ENCODE data around the gene CTDP1.
"Not testable (repeated sequence)": the region's sequence is repeated elsewhere in the genome, so short reads cannot be mapped to it uniquely, and the experiment has no call there.

The CTDP1 gene

DNA sequence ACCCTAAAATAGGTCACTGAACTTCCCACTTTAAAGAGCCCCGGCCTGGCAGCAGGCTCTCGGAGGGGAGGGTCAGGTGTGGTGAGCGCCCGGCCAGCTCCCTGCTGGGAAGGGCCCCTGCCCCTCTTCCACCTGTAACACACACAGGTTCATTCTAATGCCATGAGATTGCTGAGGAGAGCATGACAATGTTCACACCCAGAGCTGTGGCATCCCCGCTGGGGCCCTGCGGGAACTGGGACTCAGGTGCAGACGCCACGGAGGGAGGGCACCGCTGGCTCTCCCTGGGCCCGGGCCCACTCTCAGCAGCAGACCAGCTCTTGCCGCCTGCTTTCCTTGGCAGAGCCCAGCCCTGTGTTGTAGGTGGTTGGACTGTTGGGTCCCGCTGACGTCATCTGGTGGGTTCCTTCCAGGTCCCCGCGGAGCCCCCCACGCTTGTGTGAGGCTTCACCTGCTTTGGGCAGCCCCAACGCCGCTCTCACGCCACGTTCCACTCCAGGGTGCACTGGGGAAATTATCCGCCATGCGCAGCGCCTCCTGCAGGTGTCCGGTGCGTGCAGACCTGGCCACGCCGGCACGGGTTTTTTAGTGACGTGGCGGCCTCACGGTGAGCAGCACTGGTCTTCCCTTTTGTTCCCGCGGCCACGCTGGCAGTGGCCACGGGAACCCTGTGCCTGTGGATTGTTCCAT is 67.7 kb downstream of the CTDP1 start:
- DNase-seq: no peak

DNA sequence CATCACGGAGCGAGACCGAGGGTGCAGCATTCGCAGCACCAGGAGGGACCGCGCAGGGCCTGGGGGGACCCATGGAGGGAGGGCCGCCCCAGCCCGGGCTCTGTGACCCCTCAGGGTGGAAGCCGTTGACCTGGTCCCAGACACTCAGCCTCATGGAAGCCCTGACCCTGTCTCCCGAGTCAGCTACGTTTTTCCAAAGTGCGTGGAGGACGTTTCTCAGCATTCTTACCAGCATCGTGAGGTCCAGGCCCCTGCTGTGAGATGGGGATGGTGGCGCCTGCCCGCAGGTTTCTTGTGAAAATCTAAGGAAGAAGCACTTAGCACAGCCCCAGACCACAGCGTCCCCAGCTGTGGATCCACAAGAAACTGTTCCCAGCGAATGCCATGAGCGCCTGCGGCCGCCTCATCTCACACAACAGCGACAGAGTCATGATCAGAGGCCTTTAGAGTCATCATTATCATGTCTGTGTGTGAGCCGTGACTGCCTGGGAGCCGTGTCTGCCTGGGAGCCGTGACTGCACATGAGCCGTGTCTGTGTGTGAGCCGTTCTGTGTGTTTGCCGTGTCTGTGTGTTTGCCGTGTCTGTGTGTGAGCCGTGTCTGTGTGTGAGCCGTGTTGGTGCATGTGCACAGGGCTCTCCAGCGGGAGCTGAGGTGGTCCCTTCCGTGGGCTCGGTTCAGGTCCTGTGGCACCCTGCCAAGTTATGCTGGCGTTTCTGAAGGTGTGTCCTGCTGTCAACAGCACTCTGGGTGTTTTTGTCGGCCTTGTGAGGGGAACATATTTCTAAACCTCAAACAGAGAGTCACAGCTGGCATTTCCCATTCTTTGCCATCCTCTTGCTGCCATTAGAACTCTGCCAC is 68.9 kb downstream of the CTDP1 start:
- DNase-seq: no peak

DNA sequence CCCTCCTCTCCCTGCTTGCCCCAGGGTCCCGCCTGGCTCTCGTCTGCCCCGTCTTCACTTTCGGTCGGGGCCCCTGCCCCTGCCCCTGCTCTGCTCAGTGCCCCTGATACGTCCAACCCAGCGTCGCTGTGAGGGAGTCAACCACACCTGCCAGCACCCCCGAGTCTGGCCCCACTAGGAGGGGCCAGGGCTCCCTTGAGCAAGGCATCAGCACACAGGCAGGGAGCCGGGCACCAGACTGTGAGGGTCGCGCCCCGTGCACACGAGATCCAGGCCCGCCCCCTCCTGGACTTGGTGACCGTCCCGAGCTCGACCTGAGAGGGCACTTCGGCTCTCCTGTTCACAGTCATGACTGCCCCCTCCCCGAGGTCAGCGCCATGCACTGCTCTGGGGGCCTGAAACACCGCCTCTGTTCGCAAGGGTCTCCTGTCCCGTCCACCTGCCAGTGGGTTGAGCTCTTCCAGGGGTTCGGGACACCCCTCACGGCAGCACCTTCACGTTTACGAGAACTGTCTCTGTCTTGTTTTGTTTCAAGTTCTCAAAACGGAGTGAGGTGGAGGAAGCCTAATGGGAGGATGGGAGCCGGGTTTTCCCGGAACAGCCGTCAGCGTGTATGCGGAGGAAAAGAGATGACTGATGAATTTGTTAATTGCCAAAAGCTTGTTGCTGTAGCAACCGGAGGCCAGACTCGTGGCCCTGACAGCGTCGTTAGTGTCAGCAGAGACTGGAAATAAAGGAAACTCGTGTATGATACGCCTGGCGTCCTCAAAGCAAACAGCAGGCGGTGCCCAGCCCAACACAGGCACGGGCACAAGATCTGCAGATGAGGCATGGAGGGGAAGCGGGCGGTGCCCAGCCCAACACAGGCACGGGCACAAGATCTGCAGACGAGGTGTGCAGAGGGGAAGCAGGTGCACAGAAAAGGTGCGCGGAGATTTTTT is 69.9 kb downstream of the CTDP1 start:
- DNase-seq: peak; percentile 75

DNA sequence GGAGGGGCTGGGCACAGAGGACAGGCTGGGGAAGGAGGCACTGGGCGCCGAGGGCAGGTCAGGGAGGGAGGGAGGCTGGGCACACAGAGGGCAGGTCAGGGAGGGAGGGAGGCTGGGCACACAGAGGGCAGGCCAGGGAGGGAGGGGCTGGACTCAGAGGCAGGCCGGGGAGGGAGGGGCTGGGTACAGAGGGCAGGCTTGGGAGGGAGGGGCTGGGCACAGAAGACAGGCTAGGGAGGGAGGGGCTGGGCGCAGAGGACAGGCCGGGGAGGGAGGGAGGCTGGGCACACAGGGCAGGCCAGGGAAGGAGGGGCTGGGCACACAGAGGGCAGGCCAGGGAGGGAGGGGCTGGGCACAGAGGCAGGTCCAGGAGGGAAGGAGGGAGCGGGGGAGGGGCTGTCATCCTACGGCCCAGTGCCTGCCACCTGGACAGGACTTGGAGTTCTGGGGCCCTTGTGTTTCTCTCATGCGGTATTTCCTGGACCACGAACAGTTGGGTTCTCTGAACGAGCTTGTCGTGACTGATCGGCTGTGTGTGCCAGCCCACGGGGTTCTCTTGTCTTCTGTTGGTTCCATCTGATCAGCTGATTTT is 71.5 kb downstream of the CTDP1 start:
- DNase-seq: no peak

DNA sequence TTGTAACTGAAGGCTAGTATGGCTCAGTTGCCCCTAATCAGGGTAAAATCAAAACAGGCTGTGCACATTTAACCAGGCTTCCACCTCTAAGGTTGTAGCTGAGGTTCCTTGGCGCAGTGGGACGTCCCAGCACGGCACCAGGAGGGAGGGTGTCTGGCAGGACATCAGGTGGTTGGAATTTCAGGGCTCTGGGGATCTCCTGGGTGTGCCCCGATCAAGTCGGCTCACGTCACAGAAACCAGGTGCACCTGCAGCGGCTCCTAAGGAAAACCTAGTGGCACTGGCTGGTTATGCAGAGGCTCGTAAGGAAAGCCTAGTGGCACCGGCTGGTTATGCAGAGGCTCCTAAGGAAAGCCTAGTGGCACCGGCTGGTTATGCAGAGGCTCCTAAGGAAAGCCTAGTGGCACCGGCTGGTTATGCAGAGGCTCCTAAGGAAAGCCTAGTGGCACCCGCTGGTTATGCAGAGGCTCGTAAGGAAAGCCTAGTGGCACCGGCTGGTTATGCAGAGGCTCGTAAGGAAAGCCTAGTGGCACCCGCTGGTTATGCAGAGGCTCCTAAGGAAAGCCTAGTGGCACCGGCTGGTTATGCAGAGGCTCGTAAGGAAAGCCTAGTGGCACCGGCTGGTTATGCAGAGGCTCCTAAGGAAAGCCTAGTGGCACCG is 72.4 kb downstream of the CTDP1 start:
- DNase-seq: not testable (repeated sequence)

DNA sequence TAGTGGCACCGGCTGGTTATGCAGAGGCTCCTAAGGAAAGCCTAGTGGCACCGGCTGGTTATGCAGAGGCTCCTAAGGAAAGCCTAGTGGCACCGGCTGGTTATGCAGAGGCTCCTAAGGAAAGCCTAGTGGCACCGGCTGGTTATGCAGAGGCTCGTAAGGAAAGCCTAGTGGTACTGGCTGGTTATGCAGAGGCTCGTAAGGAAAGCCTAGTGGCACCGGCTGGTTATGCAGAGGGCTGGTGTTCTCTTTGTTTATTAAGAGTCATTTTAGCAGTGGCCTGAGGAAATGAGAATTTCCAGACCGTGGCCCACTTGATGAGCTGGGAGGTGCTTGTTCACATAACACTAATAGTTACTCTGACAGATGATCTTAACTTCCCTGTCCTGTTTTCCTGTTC is 73.3 kb downstream of the CTDP1 start:
- not testable (repeated sequence) for DNase-seq

GRCh38 chr18:79753391-79753851 is 73.8 kb downstream of the CTDP1 start:
- DNase-seq: no peak

DNA sequence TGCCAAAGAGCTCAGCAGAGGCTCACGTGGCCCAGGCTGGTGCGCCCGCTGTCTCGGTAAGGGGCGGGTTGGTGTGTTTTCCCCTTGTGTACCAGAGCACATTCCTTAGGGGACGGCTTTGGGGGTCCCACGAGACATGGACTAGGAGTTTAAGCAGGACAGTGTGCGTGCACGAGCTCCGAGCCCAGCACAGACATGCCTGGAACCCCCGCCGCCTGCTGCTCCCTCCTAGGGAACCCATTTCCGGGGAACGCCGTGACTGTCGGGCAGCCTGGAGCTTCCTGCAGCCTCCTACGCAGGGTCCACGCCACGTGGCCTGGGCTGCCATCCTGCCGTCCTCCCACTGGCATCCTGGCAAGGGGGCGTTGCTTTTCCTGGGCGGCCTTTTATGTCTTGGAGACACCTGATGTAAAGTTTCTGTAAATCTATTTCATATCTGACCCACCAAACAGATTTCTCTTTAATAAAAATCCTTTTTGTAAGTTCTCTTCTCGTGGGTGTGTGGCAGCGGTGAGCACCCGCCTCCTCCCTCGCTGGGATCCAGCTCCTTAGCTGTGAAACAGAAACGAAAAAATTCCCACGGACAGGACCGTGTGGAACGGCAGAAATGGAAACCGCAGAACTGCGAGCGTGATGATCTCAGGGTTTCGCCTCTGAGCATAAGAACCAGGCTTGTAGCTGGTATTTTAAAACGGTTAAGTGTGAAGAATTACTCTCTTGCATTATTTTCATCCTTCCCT is 74.6 kb downstream of the CTDP1 start:
- DNase-seq: no peak

GRCh38 chr18:79754831-79755351 is 75.3 kb downstream of the CTDP1 start:
- DNase-seq: no peak

GRCh38 chr18:79755496-79756142 is 76.0 kb downstream of the CTDP1 start:
- DNase-seq: no peak

DNA sequence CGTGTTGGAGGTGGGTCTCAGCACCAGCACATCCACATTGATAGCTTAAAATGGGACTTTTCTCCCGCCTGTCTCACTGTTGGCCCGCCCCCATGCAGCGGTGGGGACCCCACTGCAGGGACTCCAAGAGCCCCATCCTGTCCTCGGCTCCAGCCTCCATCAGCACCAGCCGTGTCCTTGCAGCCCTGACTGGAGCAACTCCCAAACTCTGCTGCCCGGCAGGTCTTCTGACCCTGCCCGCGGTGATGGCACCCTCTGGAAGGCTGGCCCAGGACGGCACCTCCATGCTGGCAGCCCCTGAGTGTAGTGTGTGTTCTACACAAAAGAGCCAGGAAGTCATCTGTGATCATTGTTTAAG is 76.5 kb downstream of the CTDP1 start:
- DNase-seq: no peak

GRCh38 chr18:79756826-79757225 is 77.2 kb downstream of the CTDP1 start:
- DNase-seq: no peak

- DNase-seq: no peak
These were observed 80.7 kb downstream of the CTDP1 start for GRCh38 chr18:79760348-79760747.

GRCh38 chr18:79760881-79761280 is 81.3 kb downstream of the CTDP1 start:
- no peak for DNase-seq

- DNase-seq: no peak
These were observed 83.8 kb downstream of the CTDP1 start for GRCh38 chr18:79763407-79763806.

DNA sequence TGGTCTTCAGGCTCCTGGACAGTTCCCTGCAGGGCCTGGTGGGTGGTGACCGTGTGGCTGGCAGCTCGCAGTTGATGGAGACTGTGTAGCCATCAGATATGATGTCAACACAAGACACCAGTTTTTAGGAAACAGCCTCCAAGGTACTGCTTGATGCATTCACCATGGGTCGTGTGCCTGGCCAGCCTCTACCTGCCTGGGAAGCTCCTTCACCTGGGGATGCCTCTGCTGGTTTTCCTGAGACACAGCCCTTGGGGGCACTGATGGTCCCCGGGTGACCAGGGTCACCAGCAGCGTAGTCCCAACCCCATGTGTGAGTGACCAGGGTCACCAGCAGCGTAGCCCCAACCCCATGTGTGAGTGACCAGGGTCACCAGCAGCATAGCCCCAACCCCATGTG is 84.5 kb downstream of the CTDP1 start:
- no peak for DNase-seq

GRCh38 chr18:79765491-79766245 is 86.1 kb downstream of the CTDP1 start:
- no peak for DNase-seq

DNA sequence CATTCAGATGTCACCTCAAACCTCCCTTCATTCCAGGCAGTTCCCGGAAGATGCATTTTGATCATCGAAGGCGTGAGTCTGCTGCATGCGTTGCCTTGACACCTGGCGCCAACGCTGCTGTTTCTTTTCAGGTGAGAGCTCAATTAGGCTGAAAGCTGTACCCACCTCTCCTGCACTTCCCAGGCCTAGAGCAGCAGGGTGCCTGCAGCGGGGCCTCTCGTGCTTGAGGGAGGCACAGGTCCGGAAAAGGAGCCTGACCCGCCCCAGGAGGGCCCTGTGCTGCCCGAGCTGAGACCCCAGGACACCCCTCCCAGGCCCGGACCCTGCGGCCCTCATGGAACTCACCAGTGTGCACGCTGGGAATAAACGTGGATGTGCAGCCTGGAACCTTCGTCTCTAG is 86.7 kb downstream of the CTDP1 start:
- DNase-seq: peak; percentile 55

GRCh38 chr18:79768745-79769144 is 89.1 kb downstream of the CTDP1 start:
- DNase-seq: no peak
